SIG-M5 treated with dmso at 0.1 percent for 504 hours (cell line): ENCODE data around the gene RIOK3.
A peak's percentile ranks its signal among the peaks of the same experiment; 100 is the strongest.
"Not testable (repeated sequence)": the region's sequence is repeated elsewhere in the genome, so short reads cannot be mapped to it uniquely, and the experiment has no call there.

Experiments used
- DNase-seq: peaks from one replicate; lab custom pipeline; 2025; ENCODE audit not compliant: unreplicated experiment; lab: John Stamatoyannopoulos, UW

RIOK3 gene

GRCh38 chr18:23451011-23451410, 2.1 kb upstream of the RIOK3 start:
- DNase-seq = no peak

GRCh38 chr18:23451491-23451890, 1.6 kb upstream of the RIOK3 start:
- no peak for DNase-seq

GRCh38 chr18:23452347-23452727, 750 bp upstream of the RIOK3 start:
- DNase-seq = no peak

GRCh38 chr18:23453680-23454058, 582 bp downstream of the RIOK3 start:
- peak; percentile 26 for DNase-seq

- no peak for DNase-seq
Observed at GRCh38 chr18:23456835-23457234, 3.7 kb downstream of the RIOK3 start.

- DNase-seq = no peak
Observed at GRCh38 chr18:23458830-23459529, 5.9 kb downstream of the RIOK3 start.

GRCh38 chr18:23459530-23459921, 6.4 kb downstream of the RIOK3 start:
- no peak for DNase-seq

GRCh38 chr18:23460285-23461273, 7.5 kb downstream of the RIOK3 start:
- no peak for DNase-seq

- DNase-seq = no peak
Observed at GRCh38 chr18:23462876-23463275, 9.8 kb downstream of the RIOK3 start.

- no peak for DNase-seq
Observed at GRCh38 chr18:23468753-23469459, 15.8 kb downstream of the RIOK3 start.

GRCh38 chr18:23470620-23471387, 17.7 kb downstream of the RIOK3 start:
- DNase-seq = no peak

GRCh38 chr18:23471486-23471885, 18.4 kb downstream of the RIOK3 start:
- no peak for DNase-seq

GRCh38 chr18:23479829-23480505, 26.9 kb downstream of the RIOK3 start:
- peak; percentile 92 for DNase-seq

- DNase-seq = no peak
Observed at GRCh38 chr18:23484561-23485182, 31.6 kb downstream of the RIOK3 start.

GRCh38 chr18:23485386-23485785, 32.3 kb downstream of the RIOK3 start:
- no peak for DNase-seq

- DNase-seq = no peak
Observed at GRCh38 chr18:23487738-23488570, 34.9 kb downstream of the RIOK3 start.

- DNase-seq = not testable (repeated sequence)
Observed at GRCh38 chr18:23489586-23489985, 36.5 kb downstream of the RIOK3 start.

GRCh38 chr18:23493654-23494053, 40.6 kb downstream of the RIOK3 start:
- DNase-seq = no peak

GRCh38 chr18:23494992-23495391, 41.9 kb downstream of the RIOK3 start:
- no peak for DNase-seq
